ENCODE data around the gene DSG1.
"Not testable (repeated sequence)": the region's sequence is repeated elsewhere in the genome, so short reads cannot be mapped to it uniquely, and the experiment has no call there.

Gene DSG1

DNA sequence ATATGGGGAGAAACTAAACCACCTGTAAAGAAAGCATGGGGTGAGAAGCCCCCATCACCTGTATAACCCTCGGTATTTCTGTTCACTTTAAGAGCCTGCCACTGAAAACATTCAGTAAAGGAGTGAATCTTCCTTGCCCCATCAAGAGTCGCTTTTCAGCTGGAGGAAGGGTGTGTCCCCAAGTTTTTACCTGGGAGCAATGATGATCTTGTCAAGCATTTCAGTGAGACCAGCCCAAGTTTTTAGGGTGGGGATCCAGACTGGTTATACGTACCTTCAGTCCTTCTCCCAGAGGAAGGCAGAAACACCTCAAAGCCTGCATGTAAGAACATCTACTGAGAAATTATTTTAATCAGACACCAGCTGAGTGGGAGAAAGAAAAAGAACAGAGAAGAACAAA lies at the start of gene DSG1:
TSS of gene DSG1 (plus strand) at position 301 of the 400 bp plus-strand sequence. CDS start 141 bp downstream, outside the sequence.
- no peaks in the 10 kb centered on the region for H3K27me3 Mint-ChIP-seq
- H3K4me1 Mint-ChIP-seq (ENCODE audit: low read depth) = no peaks in the 10 kb centered on the region
- H3K36me3 Mint-ChIP-seq (ENCODE audit: low read depth) = no peaks in the 10 kb centered on the region
- H3K27ac Mint-ChIP-seq = no peak within 1 kb of the TSS
- H3K9me3 Mint-ChIP-seq = no peaks in the 10 kb centered on the region
- intact Hi-C loops (cut with micrococcal nuclease) = no loop called here
- no peak within 1 kb of the TSS for H3K4me3 Mint-ChIP-seq

DNA sequence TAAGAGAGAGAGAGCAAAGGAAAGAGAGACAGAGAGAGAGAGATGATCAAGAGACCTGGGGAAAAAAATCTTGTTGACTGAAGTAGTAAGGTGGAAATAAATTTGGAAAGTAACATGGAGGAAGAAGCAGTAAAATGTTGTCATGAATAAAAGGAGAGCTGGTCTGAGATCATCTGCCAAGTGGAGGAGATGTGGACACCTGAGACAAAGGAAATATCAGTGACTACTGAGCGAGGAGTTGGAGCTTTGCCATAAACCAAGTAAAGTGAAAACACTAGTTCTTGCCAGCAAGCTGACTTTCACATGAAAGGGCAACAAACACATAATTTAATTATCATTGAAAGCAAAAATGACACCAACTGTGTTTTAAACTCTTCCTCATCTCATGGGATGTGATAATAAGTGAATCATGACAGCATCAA lies 49.0 kb upstream of the DSG1 start:
- no peak overlapping the region for H3K4me3 Mint-ChIP-seq
- H3K4me1 Mint-ChIP-seq (ENCODE audit: low read depth) = no peaks in the 10 kb centered on the region
- H3K27ac Mint-ChIP-seq = no peak overlapping the region
- no peaks in the 10 kb centered on the region for H3K36me3 Mint-ChIP-seq (ENCODE audit: low read depth)
- intact Hi-C loops (cut with micrococcal nuclease) = no loop called here
- H3K27me3 Mint-ChIP-seq = peaks cover 2% of the 10 kb centered on the region
- no peaks in the 10 kb centered on the region for H3K9me3 Mint-ChIP-seq

DNA sequence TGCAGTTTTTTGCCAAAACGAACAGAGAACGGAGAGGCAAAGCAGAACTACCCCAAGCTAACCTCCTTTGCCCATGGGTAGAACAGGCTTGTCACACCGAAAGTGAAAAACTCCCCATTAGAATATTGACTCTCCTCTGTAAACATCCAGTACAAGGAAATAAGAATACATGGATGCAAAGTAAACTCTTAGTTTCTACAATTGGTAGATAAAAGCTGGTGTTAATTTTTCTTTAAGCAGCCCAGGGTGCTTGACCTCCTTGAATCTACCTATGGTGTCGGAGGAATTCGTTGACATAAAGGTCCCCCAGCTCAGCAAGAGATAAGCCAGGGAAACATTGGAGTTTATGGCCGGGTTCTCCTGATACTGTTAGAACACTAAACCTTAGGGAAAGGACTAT lies 48.4 kb upstream of the DSG1 start:
- Mint-ChIP-seq H3K4me1 (ENCODE audit: low read depth) (no peaks in the 10 kb centered on the region), H3K36me3 (ENCODE audit: low read depth) (no peaks in the 10 kb centered on the region), H3K27ac (no peak overlapping the region), H3K4me3 (no peak overlapping the region), H3K27me3 (peaks cover 2% of the 10 kb centered on the region), H3K9me3 (no peaks in the 10 kb centered on the region)
- intact Hi-C loops (cut with micrococcal nuclease) = no loop called here

DNA sequence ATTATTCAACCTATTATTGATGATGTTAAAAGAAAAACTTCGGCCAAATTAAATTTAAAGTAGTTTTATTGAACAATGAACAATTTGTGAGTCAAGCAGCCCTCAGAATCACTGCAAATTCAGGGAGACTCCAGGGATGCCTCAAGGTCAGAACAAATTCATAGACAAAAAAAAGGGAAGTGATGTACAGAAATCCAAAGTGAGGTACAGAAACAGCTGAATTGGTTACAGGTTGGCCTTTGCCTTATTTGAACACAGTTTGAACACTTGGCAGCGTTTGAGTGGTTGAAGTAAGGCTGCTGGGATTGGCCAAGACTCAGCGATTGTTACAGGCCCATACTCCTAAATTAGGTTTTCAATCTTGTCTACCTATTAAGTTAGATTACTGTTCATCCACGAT lies 47.4 kb upstream of the DSG1 start:
- H3K27me3 Mint-ChIP-seq = peaks cover 2% of the 10 kb centered on the region
- no peaks in the 10 kb centered on the region for H3K9me3 Mint-ChIP-seq
- H3K4me1 Mint-ChIP-seq (ENCODE audit: low read depth) = no peaks in the 10 kb centered on the region
- H3K4me3 Mint-ChIP-seq = no peak overlapping the region
- H3K36me3 Mint-ChIP-seq (ENCODE audit: low read depth) = no peaks in the 10 kb centered on the region
- no peak overlapping the region for H3K27ac Mint-ChIP-seq
- intact Hi-C loops (cut with micrococcal nuclease) = no loop called here

DNA sequence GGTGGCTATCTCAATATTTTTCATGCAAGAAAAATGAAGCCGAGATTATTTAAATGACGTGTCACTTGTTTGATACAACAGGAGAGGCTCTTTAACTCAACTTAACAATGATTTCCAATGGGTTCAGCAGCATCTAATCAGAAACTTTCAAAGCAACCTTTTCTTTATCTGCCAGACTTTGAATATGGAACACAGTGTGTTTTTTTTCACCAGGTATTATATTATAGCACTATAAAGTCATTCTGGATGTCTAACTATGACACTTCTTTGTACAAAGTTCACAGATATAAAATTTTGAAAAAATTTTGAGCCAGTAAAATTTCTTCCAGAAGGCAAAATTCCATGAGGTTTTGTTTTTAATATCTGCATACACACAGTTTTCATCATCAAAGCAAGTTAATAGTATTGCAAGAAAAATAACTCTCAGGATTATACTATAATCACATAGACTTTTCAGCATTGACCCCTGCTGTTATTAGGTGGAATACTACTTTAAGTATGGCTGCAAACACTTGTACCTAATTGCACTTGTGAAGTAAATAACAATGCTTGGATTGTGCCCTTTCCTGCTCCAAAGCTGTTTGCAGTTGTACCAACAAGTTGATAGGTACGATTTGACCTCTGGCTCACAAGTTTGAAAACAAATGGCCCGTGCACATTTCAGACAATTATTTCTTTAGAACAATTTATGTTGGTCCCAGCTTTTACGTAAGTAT lies 44.0 kb upstream of the DSG1 start:
- H3K36me3 Mint-ChIP-seq (ENCODE audit: low read depth) = no peaks in the 10 kb centered on the region
- H3K4me1 Mint-ChIP-seq (ENCODE audit: low read depth) = no peaks in the 10 kb centered on the region
- H3K27ac Mint-ChIP-seq = no peak overlapping the region
- intact Hi-C loops (cut with micrococcal nuclease) = no loop called here
- no peak overlapping the region for H3K4me3 Mint-ChIP-seq
- no peaks in the 10 kb centered on the region for H3K27me3 Mint-ChIP-seq
- no peaks in the 10 kb centered on the region for H3K9me3 Mint-ChIP-seq

DNA sequence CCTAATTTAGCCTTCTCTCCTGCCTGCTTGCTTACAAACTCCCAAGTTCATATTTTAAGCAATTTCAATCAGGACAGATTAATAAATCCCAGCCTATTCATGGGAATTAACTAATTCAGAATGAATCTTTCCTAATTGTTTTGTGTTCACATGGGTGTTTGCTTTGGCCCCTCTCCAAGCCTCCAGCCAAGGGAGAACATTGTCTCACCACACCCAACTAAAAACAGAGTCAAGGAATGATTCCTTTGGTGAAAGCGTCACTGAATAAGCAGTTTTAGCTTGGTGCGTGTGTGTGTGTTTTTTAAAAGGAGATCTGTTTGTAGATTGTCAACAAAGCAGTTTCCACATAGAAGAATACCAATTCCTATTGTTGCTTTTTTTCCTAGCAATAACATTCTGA lies 43.0 kb upstream of the DSG1 start:
- no peaks in the 10 kb centered on the region for H3K27me3 Mint-ChIP-seq
- H3K4me1 Mint-ChIP-seq (ENCODE audit: low read depth) = no peaks in the 10 kb centered on the region
- intact Hi-C loops (cut with micrococcal nuclease) = no loop called here
- H3K9me3 Mint-ChIP-seq = no peaks in the 10 kb centered on the region
- H3K4me3 Mint-ChIP-seq = no peak overlapping the region
- H3K36me3 Mint-ChIP-seq (ENCODE audit: low read depth) = no peaks in the 10 kb centered on the region
- H3K27ac Mint-ChIP-seq = no peak overlapping the region

DNA sequence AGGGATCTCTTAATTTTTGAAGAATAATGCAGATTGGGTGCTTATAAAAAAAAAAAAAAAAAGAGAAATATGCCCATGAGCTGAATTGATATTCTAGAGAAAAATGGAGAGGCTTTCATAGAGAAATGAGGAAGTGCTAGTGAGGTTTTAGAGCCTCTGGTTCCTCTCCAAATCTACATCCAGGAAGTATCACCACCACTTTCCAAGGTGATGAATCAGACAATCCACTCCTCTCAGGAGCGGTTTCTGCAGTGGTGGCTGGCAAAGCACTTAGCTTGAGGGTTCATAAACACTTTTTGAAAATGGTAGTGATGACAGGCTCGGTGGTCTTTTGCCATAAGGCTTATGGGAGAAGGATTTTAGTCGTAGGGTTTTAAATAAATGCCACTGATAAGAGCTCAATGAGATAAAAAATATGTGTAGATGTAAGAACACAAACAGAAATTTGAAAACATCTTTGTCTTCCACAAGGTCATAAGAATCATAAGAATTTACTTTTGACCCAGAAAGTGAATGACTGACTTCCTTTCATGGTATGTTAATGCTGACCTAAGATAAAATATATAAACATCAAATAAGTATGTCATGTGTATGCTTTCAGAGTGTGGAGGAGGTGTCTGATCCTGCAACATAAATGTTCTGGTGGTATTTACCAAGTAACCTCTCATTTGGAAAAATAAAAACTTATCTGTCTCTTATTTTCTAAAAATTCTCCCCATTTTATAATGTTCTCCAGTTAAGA lies 42.1 kb upstream of the DSG1 start:
- Mint-ChIP-seq H3K27ac (no peak overlapping the region), H3K36me3 (ENCODE audit: low read depth) (no peaks in the 10 kb centered on the region), H3K9me3 (no peaks in the 10 kb centered on the region), H3K4me3 (no peak overlapping the region), H3K4me1 (ENCODE audit: low read depth) (no peaks in the 10 kb centered on the region), H3K27me3 (no peaks in the 10 kb centered on the region)
- intact Hi-C loops (cut with micrococcal nuclease) = no loop called here

DNA sequence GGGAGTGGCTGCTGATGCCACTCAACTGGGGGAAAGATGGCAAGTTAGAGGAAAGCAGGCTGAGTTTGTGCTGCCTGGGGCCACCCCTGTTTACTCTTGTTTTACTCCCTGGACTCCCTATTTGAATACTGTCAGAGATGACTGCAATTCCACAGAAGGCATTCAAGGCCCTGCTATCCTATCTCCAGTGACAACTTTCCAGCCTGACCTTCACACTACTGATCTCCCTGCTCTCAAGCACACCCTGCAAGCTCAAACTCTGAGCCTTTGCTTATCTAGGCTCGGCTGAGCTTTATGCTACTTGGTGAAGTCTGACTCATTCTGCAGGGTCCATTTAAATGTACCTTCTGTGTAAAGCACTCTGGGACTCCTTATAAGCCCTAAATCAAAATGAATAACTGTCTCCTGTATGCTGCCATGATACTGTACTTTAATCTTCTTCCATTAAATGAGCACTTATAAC lies 39.3 kb upstream of the DSG1 start:
- H3K27ac Mint-ChIP-seq = no peak overlapping the region
- H3K9me3 Mint-ChIP-seq = no peaks in the 10 kb centered on the region
- no peaks in the 10 kb centered on the region for H3K4me1 Mint-ChIP-seq (ENCODE audit: low read depth)
- intact Hi-C loops (cut with micrococcal nuclease) = no loop called here
- no peak overlapping the region for H3K4me3 Mint-ChIP-seq
- H3K27me3 Mint-ChIP-seq = no peaks in the 10 kb centered on the region
- H3K36me3 Mint-ChIP-seq (ENCODE audit: low read depth) = no peaks in the 10 kb centered on the region

DNA sequence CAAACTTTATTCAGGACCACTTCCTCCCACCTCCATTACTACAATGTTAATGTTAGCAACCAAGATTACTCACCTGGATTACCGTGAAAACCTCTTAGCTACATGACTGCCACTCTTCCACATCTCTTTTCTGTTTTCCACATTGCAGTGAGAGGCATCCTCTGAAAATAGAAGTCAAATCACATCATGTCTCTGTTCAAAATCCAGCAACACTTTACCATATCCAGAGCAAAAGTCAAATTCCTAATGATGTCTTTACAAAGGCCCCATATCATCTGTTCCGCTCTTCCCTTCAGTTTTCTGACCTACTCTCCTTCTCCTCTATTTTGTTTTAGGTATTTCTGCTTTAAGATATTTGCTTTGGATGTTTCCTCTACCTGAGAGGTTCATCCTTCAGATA lies 37.5 kb upstream of the DSG1 start:
- Mint-ChIP-seq H3K36me3 (ENCODE audit: low read depth) (no peaks in the 10 kb centered on the region), H3K4me1 (ENCODE audit: low read depth) (no peaks in the 10 kb centered on the region), H3K27me3 (no peaks in the 10 kb centered on the region), H3K9me3 (peaks cover 2% of the 10 kb centered on the region), H3K27ac (no peak overlapping the region), H3K4me3 (no peak overlapping the region)
- intact Hi-C loops (cut with micrococcal nuclease) = no loop called here

DNA sequence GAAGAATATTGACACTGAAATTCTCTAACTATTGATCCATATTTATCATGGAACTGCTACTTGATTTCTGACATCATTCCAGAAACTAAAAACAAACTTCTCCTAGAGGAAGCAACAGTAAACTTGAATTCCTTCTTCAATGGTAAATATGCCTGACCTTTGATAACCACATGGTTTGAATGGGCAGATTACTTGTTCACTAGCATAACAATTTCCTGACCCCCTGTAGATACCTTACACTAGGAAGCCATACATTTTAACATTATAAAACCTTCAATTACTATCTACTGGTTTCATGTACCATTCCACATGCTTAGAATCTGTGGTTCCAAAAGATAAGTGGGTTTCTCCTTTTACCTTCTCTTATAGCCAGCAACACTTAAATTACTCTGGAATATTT lies 36.5 kb upstream of the DSG1 start:
- Mint-ChIP-seq H3K9me3 (peaks cover 11% of the 10 kb centered on the region), H3K27me3 (no peaks in the 10 kb centered on the region), H3K4me3 (no peak overlapping the region), H3K27ac (no peak overlapping the region), H3K4me1 (ENCODE audit: low read depth) (no peaks in the 10 kb centered on the region), H3K36me3 (ENCODE audit: low read depth) (no peaks in the 10 kb centered on the region)
- intact Hi-C loops (cut with micrococcal nuclease) = no loop called here

DNA sequence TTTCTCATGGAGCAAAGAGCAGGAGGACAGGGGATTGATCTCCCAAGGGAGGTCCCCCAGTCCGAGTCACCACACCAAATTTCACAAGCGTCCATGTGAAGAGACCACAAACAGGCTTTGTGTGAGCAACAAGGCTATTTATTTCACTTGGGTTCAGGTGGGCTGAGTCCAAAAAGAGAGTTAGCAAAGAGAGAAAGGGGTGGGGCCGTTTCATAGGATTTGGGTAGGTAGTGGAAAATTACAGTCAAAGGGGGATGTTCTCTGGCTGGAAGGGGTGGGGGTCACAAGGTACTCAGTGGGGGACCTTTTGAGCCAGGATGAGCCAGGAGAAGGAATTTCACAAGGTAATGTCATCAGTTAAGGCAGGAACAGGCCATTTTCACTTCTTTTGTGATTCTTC lies 28.5 kb upstream of the DSG1 start:
- H3K36me3 Mint-ChIP-seq (ENCODE audit: low read depth); H3K4me3 Mint-ChIP-seq; H3K27me3 Mint-ChIP-seq; intact Hi-C loops (cut with micrococcal nuclease); H3K4me1 Mint-ChIP-seq (ENCODE audit: low read depth); H3K27ac Mint-ChIP-seq: not testable (repeated sequence)
- peaks cover 53% of the 10 kb centered on the region for H3K9me3 Mint-ChIP-seq

DNA sequence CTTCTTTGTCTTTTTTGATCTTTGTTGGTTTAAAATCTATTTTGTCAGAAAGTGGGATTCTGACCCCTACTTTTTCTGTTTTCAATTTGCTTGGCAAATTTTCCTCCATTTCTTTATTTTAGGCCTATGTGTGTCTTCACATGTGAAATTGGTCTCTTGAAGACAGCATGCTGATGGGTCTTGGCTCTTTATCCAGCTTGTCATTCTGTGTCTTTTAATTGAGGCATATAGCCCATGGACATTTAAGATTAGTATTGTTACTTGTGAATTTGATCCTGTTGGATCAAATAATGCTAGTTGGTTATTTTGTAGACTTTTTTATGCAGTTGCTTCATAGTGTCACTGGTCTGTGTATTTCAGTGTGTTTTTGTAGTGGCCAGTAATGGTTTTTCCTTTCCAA lies 26.3 kb upstream of the DSG1 start:
- H3K9me3 Mint-ChIP-seq = peaks cover 39% of the 10 kb centered on the region
- intact Hi-C loops (cut with micrococcal nuclease) = no loop called here
- H3K4me1 Mint-ChIP-seq (ENCODE audit: low read depth) = no peaks in the 10 kb centered on the region
- H3K4me3 Mint-ChIP-seq = no peak overlapping the region
- no peak overlapping the region for H3K27ac Mint-ChIP-seq
- H3K36me3 Mint-ChIP-seq (ENCODE audit: low read depth) = no peaks in the 10 kb centered on the region
- no peaks in the 10 kb centered on the region for H3K27me3 Mint-ChIP-seq

DNA sequence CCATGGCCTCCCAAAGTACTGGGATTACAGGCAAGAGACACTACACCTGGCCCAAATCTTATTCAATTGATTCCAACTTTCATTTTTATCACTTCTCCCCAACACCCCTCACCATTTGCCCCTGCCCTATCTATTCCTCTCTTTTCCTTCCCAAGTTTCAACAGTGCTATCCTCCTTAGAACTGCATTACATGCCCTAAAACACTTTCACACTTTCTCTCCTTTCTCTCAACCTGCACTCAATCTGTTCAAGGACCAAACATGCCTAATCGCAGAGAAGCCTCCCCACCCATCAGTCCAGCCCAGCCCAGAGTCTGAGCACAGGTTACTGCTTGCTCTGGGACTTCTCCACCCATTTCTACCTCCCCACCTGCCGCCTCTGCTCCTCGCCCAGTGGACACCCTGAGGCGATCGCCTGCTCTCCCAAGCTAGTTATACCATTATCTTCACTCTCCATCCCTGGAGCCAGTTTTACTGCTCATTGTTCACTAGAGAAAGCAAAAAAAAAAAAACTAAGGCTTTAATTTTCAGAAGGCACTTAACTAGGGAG lies 23.7 kb upstream of the DSG1 start:
- Mint-ChIP-seq H3K4me1 (ENCODE audit: low read depth) (no peaks in the 10 kb centered on the region), H3K4me3 (no peak overlapping the region), H3K36me3 (ENCODE audit: low read depth) (no peaks in the 10 kb centered on the region), H3K9me3 (peaks cover 19% of the 10 kb centered on the region), H3K27ac (no peak overlapping the region), H3K27me3 (no peaks in the 10 kb centered on the region)
- intact Hi-C loops (cut with micrococcal nuclease) = no loop called here

DNA sequence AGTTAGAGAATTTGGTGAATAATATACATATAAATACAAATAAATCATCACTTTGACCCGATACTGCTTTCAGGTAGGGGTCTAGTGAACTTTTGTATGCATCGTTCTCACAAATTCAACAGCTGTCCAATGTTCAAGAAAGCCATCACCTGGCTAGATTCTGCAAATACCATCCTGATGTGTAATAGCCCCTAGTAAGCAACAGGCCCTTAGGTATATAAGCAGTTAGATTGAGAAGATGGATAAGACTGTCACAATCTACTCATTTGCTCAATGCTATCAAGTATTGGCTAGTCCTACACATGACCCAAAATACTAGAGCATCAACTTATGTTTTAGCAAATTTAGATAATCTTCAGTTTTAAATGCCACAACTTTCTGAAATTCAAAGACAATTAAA lies 20.7 kb upstream of the DSG1 start:
- H3K27me3 Mint-ChIP-seq = no peaks in the 10 kb centered on the region
- no peaks in the 10 kb centered on the region for H3K4me1 Mint-ChIP-seq (ENCODE audit: low read depth)
- no peak overlapping the region for H3K4me3 Mint-ChIP-seq
- intact Hi-C loops (cut with micrococcal nuclease) = no loop called here
- H3K9me3 Mint-ChIP-seq = no peaks in the 10 kb centered on the region
- no peak overlapping the region for H3K27ac Mint-ChIP-seq
- no peaks in the 10 kb centered on the region for H3K36me3 Mint-ChIP-seq (ENCODE audit: low read depth)

Measured in dendritic cell treated with granulocyte-macrophage colony-stimulating factor and Interleukin-4, amounts not matched to agents 40 ng/mL and 50 ng/mL, for 4 days (primary cell).